OCI-LY3 (cell line): ENCODE measurements around the gene POLD4.

ENCODE experiments used
- CTCF ChIP-seq: fragments of 200-600, 300-600 bp; sonication (generic); IDR thresholded peaks from 2 replicates; pipeline ENCODE4 v1.5.1; 2014; ENCODE audit warnings: antibody characterized with exemption, low read length, low read depth
- EZH2phosphoT487 ChIP-seq: fragments of 200-600 bp; shearing (Covaris generic); IDR thresholded peaks from 2 replicates; pipeline ENCODE4 v1.6.1; 2018; ENCODE audit warnings: antibody characterized with exemption, mixed run types, low read depth

GRCh38 chr11:67347964-67348749 lies 5.2 kb downstream of the POLD4 start:
- TF ChIP-seq CTCF (no peak), EZH2phosphoT487 (no peak)
